ENCODE measurements around the gene SYNE3. TPM values are rescaled to one million over a fixed set of nuclear protein-coding genes. Genes with fewer than 3 reads are reported as not detected.

SYNE3 gene
- total and polyA plus RNA-seq, 9 of the 15 experiments (the other 6 are each of a cell fraction or from before 2014, with no cell fraction given) = 0.04 to 3.1 (median 0.55) TPM

DNA sequence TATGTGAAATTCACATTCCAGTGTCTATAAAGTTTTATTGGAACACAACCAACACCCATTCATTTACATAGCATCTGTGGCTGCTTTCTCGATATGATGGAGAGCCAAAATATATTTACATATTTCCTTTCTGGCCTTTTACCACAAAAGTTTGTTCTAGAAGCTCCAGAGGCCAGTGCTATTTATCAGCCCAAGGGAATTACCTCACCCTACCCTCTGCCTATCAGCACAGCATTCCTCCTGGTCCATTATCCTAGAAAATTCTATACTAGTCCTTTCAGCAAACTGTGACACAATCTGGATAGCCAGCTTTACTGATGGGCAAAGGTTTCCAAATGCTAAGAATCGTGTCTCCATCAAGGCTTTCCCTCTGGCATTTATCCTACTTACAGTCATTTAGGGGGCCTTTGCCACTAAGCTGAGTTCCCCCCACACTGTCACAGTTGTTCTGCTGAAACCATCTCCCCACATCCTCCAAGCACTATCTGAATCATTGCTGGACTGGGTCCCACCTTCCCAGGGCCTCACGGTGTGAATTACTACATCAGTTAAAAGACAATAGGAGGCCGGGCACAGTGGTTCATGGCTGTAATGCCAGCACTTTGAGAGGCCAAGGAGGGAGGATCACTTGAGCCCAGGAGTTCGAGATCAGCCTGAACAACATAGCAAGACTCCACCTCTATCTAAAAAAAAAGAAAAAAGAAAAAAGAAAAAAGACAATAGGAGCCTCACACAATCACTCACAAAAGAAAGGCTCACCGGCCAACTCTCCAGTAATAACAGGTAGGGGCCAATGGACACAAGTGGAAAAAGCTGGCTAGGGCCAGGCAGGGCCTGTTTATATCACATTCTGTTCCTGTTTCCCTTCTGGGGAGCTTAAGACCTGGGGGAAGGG is 12.1 kb downstream of the SYNE3 start (continued):
- TF ChIP-seq, protein P1, sequence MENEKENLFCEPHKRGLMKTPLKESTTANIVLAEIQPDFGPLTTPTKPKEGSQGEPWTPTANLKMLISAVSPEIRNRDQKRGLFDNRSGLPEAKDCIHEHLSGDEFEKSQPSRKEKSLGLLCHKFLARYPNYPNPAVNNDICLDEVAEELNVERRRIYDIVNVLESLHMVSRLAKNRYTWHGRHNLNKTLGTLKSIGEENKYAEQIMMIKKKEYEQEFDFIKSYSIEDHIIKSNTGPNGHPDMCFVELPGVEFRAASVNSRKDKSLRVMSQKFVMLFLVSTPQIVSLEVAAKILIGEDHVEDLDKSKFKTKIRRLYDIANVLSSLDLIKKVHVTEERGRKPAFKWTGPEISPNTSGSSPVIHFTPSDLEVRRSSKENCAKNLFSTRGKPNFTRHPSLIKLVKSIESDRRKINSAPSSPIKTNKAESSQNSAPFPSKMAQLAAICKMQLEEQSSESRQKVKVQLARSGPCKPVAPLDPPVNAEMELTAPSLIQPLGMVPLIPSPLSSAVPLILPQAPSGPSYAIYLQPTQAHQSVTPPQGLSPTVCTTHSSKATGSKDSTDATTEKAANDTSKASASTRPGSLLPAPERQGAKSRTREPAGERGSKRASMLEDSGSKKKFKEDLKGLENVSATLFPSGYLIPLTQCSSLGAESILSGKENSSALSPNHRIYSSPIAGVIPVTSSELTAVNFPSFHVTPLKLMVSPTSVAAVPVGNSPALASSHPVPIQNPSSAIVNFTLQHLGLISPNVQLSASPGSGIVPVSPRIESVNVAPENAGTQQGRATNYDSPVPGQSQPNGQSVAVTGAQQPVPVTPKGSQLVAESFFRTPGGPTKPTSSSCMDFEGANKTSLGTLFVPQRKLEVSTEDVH (IDR thresholded peaks at IDR 0.05; ENCODE audit: low read depth, partially characterized antibody) = no peak

DNA sequence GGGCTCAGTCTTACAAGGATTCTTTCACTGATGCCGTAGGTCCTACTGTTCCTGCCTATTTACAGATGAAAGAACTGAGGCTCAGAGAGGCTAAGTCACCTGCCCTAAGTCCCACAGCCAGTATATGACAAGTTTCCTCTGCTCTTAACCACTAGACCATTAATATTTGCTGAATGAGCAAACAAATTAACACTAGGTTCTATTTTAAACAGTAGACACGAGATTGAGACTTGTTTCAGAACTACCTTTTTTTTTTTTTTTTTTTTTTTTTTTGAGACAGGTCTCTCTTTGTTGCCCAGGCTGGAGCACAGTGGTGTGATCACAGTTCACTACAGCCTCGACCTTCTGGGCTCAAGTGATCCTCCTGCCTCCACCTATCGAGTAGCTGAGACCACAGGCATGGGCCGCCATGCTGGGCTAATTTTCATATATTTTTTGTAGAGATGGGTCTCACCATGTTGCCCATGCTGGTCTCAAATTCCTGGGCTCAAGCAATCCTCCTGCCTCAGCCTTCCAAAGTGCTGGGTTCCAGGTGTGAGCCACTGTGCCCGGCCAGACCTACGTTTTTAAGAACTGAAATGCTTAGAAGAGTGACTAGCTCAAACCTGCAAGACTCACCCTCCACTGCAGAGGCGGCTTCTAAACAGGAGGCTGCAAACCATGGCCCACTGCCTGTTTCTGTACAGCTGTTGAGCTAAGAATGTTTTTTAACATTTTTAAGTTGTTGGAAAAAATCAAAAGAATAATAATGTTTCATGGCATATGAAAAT is 12.9 kb downstream of the SYNE3 start:
- FAIRE-seq = no peak
- in situ Hi-C loops (cut with MboI) = no loop called here
- Histone ChIP-seq H4K20me1 (replicated peaks; ENCODE audit: control insufficient read depth, insufficient read depth, low read length) (no peaks in the 10 kb centered on the region; the same call in 1 of the 2 replicates), H3K79me2 (ENCODE audit: control insufficient read depth, insufficient read depth, low read length) (no peaks in the 10 kb centered on the region), H3K9me1 (ENCODE audit: control insufficient read depth, insufficient read depth, low read length) (no peaks in the 10 kb centered on the region), H3K36me3 (ENCODE audit: control insufficient read depth, insufficient read depth, low read length) (no peaks in the 10 kb centered on the region), H3K4me1 (replicated peaks in 1 of 2; ENCODE audit: control insufficient read depth in 2 of 2, insufficient read depth in 2 of 2, low read length in 2 of 2) (peaks cover 18 to 22% of the 10 kb centered on the region in 2 experiments), H2AFZ (ENCODE audit: low read depth, low read length) (no peak overlapping the region), H3K4me2 (ENCODE audit: insufficient read depth, low read length) (no peak overlapping the region), H3K9ac (ENCODE audit: insufficient read depth in 1 of 2, low read depth in 2 of 2, low read length in 2 of 2) (no peak overlapping the region), H3K9me3 (replicated peaks; ENCODE audit: control insufficient read depth, insufficient read depth, low read depth, low read length) (no peaks in the 10 kb centered on the region), H3K27me3 (ENCODE audit: control insufficient read depth in 2 of 2, insufficient read depth in 2 of 2, low read length in 2 of 2) (no peaks in the 10 kb centered on the region; a peak in 1 of 5 replicates), H3K27ac (ENCODE audit: extremely low read depth, low read depth, low read length) (no peak overlapping the region), H3K4me3 (no peak overlapping the region)
- ChIA-PET CTCF (ENCODE audit: low intra/inter-chr PET ratio) (no interaction called here), POLR2A (interaction anchor here (1.0 kb wide), 1 partner anchor 24 kb away, joined by 3 read pairs; no protein-coding TSS in a partner anchor)
- 30% methylated on average over 7 of the region's 8 CpGs for WGBS (ENCODE audit: insufficient coverage, low coverage, missing lambda C conversion rate)
- intact Hi-C loops (cut with micrococcal nuclease) = no loop called here
- DNase-seq (ENCODE audit: extremely low read depth in 1 of 4, low spot score in 3 of 4) = no peak
- no TSS peak for BruUV-seq (replicated peaks)
- no peak for ATAC-seq
- TF ChIP-seq ZNF121 (CRISPR knock-in tag; conservative IDR thresholded peaks at IDR 0.05) (no peak), ZFP36 (IDR thresholded peaks at IDR 0.05; ENCODE audit: low read depth, low read length, partially characterized antibody) (peak; percentile 42), ZNF316 (IDR thresholded peaks at IDR 0.05) (peak; percentile 13; the same call in 1 of the 2 replicates)
